IPS DF 4.7 (cell line): Measurements from ENCODE around the gene CDYL2.

ENCODE experiments used
- DNase-seq: peaks from one replicate; pipeline ENCODE4 v3.0.0-alpha.2; 2013; ENCODE audit warnings: low spot score; ENCODE audit errors: extremely low read depth

CDYL2 gene

GRCh38 chr16:80628254-80628653 lies 176.1 kb downstream of the CDYL2 start:
- no peak for DNase-seq

GRCh38 chr16:80627108-80627507 lies 177.3 kb downstream of the CDYL2 start:
- DNase-seq, result no peak

GRCh38 chr16:80623376-80623775 lies 181.0 kb downstream of the CDYL2 start:
- DNase-seq, result no peak

- DNase-seq, result no peak
Observed at GRCh38 chr16:80622007-80622406, 182.4 kb downstream of the CDYL2 start.

- DNase-seq, result no peak
Observed at GRCh38 chr16:80620736-80621605, 183.4 kb downstream of the CDYL2 start.

- DNase-seq, result no peak
Observed at GRCh38 chr16:80619824-80620223, 184.6 kb downstream of the CDYL2 start.

GRCh38 chr16:80618862-80619648 lies 185.3 kb downstream of the CDYL2 start:
- no peak for DNase-seq

- DNase-seq, result no peak
Observed at GRCh38 chr16:80616362-80616761, 188.0 kb downstream of the CDYL2 start.

GRCh38 chr16:80615735-80616134 lies 188.7 kb downstream of the CDYL2 start:
- DNase-seq, result no peak

- no peak for DNase-seq
Observed at GRCh38 chr16:80614908-80615671, 189.3 kb downstream of the CDYL2 start.

GRCh38 chr16:80612461-80613017 lies 191.9 kb downstream of the CDYL2 start:
- DNase-seq, result no peak

- DNase-seq, result no peak
Observed at GRCh38 chr16:80611930-80612327, 192.5 kb downstream of the CDYL2 start.

GRCh38 chr16:80611171-80611929 lies 193.0 kb downstream of the CDYL2 start:
- no peak for DNase-seq

- DNase-seq, result no peak
Observed at GRCh38 chr16:80610481-80611156, 193.8 kb downstream of the CDYL2 start.

GRCh38 chr16:80608946-80609345 lies 195.5 kb downstream of the CDYL2 start:
- no peak for DNase-seq

GRCh38 chr16:80607204-80607603 lies 197.2 kb downstream of the CDYL2 start:
- DNase-seq, result no peak

GRCh38 chr16:80606221-80606766 lies 198.1 kb downstream of the CDYL2 start:
- no peak for DNase-seq

- no peak for DNase-seq
Observed at GRCh38 chr16:80604600-80605355, 199.6 kb downstream of the CDYL2 start.

- no peak for DNase-seq
Observed at GRCh38 chr16:80602894-80603293, 201.5 kb downstream of the CDYL2 start.
